ENCODE measurements around the gene MARCHF3. TPM values are rescaled to one million over a fixed set of nuclear protein-coding genes. Genes with fewer than 3 reads are reported as not detected.

Gene MARCHF3
- total RNA-seq, 6 experiments from 2014 or later = 0.33 to 4.3 (median 0.77) TPM

DNA sequence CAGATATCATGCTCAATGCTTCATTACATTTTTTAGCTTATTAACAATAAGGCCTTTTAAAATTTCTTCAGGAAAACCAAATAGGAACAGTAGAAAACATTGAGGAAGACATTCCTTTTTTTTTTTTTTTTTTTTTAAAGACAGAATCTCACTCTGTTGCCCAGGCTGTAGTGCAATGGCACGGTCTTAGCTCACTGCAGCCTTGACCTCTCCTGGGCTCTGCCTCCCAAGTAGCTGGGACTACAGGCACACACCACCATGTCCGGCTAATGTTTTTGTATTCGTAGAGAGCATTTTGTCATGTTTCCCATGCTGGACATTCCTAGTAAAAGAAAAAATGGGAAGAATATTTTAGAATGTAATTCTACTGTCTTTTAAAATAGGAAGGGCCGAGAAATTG is 193.1 kb downstream of the MARCHF3 start:
- DNase-seq = no peak
- Histone ChIP-seq H3K27ac (no peak overlapping the region), H3K36me3 (no peaks in the 10 kb centered on the region), H3K27me3 (no peaks in the 10 kb centered on the region), H3K4me1 (no peaks in the 10 kb centered on the region), H3K4me3 (no peak overlapping the region), H3K9me3 (no peaks in the 10 kb centered on the region)
- intact Hi-C loops (cut with DNase I) = no loop called here
- TF ChIP-seq POLR2A (IDR thresholded peaks at IDR 0.05) = no peak
- TF ChIP-seq, protein P1, sequence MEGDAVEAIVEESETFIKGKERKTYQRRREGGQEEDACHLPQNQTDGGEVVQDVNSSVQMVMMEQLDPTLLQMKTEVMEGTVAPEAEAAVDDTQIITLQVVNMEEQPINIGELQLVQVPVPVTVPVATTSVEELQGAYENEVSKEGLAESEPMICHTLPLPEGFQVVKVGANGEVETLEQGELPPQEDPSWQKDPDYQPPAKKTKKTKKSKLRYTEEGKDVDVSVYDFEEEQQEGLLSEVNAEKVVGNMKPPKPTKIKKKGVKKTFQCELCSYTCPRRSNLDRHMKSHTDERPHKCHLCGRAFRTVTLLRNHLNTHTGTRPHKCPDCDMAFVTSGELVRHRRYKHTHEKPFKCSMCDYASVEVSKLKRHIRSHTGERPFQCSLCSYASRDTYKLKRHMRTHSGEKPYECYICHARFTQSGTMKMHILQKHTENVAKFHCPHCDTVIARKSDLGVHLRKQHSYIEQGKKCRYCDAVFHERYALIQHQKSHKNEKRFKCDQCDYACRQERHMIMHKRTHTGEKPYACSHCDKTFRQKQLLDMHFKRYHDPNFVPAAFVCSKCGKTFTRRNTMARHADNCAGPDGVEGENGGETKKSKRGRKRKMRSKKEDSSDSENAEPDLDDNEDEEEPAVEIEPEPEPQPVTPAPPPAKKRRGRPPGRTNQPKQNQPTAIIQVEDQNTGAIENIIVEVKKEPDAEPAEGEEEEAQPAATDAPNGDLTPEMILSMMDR (IDR thresholded peaks at IDR 0.05) = no peak
- no peak for ATAC-seq
- 92% methylated on average over 4 of the region's 4 CpGs for WGBS (ENCODE audit: insufficient coverage, low coverage, low lambda C conversion rate, missing lambda C conversion rate)

DNA sequence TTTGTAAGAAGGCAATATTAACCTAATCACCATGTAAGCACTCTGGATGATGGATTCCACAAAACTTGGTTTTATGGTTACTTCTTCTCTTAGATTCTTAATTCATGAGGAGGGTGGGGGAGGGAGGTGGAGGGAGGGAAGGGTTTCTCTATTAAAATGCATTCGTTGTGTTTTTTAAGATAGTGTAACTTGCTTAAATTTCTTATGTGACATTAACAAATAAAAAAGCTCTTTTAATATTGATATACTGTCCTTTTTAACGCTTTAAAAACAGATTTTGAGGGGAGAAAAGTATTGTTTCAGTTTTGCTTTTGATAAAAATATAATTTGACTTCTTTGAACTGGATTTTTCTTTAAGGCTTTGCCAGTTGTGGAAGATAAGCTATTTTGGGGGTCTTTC is 193.6 kb downstream of the MARCHF3 start:
- no peak for DNase-seq
- Histone ChIP-seq H3K9me3 (no peaks in the 10 kb centered on the region), H3K36me3 (no peaks in the 10 kb centered on the region), H3K4me3 (no peak overlapping the region), H3K4me1 (no peaks in the 10 kb centered on the region), H3K27me3 (no peaks in the 10 kb centered on the region), H3K27ac (no peak overlapping the region)
- intact Hi-C loops (cut with DNase I) = no loop called here
- 91% methylated on average over 2 of the region's 2 CpGs for WGBS (ENCODE audit: insufficient coverage, low coverage, low lambda C conversion rate, missing lambda C conversion rate)
- TF ChIP-seq POLR2A (IDR thresholded peaks at IDR 0.05) = no peak
- TF ChIP-seq, protein P1 (IDR thresholded peaks at IDR 0.05) = no peak
- no peak for ATAC-seq

DNA sequence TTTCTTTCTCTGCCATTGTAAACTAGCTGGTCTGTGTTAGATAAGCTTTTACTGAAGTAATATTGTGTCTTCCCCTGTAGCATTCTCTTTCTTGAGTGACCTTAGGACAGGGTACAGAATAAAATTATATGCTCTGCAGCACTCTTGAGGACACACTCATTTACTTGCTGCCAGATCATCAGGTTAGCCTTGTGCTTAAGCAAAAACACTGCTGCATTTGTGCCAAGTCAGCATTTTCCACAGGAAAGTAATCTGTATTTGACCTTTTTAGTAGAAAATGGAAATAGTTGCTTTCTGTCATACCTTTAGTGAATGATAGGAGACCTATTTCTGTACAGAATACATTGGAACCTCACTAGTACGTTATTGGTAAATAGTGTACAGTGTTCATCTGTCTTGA is 199.2 kb downstream of the MARCHF3 start:
- intact Hi-C loops (cut with DNase I) = no loop called here
- no peak overlapping the region for H3K27ac ChIP-seq
- 35% methylated on average over 1 of the region's 1 CpG for WGBS (ENCODE audit: insufficient coverage, low coverage, low lambda C conversion rate, missing lambda C conversion rate)
- no peak for DNase-seq
- no peak for TF ChIP-seq POLR2A (IDR thresholded peaks at IDR 0.05)
- TF ChIP-seq, protein P1 (IDR thresholded peaks at IDR 0.05) = no peak
- H3K9me3 ChIP-seq = no peaks in the 10 kb centered on the region
- H3K36me3 ChIP-seq = no peaks in the 10 kb centered on the region
- ATAC-seq = peak in 1 of 4 donors; percentile 32
- no peaks in the 10 kb centered on the region for H3K4me1 ChIP-seq
- no peaks in the 10 kb centered on the region for H3K27me3 ChIP-seq
- H3K4me3 ChIP-seq = no peak overlapping the region

DNA sequence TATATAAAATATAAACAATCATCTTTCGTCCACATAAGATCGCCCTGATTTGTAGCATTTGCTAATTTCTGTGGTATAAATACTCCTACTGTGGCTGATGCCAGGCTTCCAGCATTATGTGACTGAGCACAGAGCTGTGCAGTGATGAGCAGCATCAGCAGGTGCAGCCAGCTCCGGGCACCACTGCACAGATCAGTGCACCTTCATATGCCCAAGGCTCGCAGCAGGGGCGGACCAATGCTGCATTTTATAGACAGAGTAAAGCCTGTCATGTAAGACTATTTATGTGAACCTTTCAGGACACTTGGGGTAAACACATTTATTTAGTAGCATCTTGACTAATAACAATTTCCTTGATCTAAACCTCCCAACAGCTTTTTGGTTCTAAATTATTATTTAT is 200.3 kb downstream of the MARCHF3 start:
- intact Hi-C loops (cut with DNase I) = no loop called here
- no peaks in the 10 kb centered on the region for H3K27me3 ChIP-seq
- no peaks in the 10 kb centered on the region for H3K9me3 ChIP-seq
- H3K4me1 ChIP-seq = no peaks in the 10 kb centered on the region
- WGBS (ENCODE audit: insufficient coverage, low coverage, low lambda C conversion rate, missing lambda C conversion rate) = 93% methylated on average over 4 of the region's 5 CpGs
- TF ChIP-seq, protein P1 (IDR thresholded peaks at IDR 0.05) = no peak
- TF ChIP-seq POLR2A (IDR thresholded peaks at IDR 0.05) = no peak
- H3K4me3 ChIP-seq = no peak overlapping the region
- no peak overlapping the region for H3K27ac ChIP-seq
- no peak for DNase-seq
- ATAC-seq = no peak
- H3K36me3 ChIP-seq = peaks cover 0 to 7% (median 0%) of the 10 kb centered on the region in 4 donors

DNA sequence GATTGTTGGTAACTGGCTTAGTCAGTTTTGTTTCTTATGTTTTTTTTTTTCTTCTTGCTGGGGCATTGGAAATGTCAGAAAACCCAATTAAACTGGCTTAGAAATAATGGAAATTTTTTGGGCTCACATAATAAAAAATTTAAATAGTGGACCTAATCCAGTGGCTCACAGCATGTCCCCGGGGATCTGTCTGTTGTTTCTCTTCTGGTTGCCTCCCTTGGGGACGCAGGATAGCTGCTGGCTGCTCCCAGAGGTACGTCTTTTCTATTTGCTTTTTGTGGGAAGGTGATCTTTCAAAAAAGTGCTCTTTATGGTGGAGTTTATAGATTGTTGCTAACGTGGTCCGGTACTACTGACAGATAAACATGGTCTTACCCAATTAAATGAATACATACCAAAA is 201.3 kb downstream of the MARCHF3 start:
- H3K4me3 ChIP-seq = no peak overlapping the region
- H3K27me3 ChIP-seq = no peaks in the 10 kb centered on the region
- ATAC-seq (no peak), DNase-seq (no peak)
- intact Hi-C loops (cut with DNase I) = no loop called here
- no peaks in the 10 kb centered on the region for H3K9me3 ChIP-seq
- H3K27ac ChIP-seq = no peak overlapping the region
- no peaks in the 10 kb centered on the region for H3K4me1 ChIP-seq
- WGBS (ENCODE audit: insufficient coverage, low coverage, low lambda C conversion rate, missing lambda C conversion rate) = 89% methylated on average over 5 of the region's 5 CpGs
- no peak for TF ChIP-seq POLR2A (IDR thresholded peaks at IDR 0.05)
- TF ChIP-seq, protein P1 (IDR thresholded peaks at IDR 0.05) = no peak
- peaks cover 0 to 7% (median 0%) of the 10 kb centered on the region in 4 donors for H3K36me3 ChIP-seq

Measured in right lobe of liver (tissue), 6 donors.